Measurements from ENCODE around the gene AIFM2.

AIFM2 gene

DNA sequence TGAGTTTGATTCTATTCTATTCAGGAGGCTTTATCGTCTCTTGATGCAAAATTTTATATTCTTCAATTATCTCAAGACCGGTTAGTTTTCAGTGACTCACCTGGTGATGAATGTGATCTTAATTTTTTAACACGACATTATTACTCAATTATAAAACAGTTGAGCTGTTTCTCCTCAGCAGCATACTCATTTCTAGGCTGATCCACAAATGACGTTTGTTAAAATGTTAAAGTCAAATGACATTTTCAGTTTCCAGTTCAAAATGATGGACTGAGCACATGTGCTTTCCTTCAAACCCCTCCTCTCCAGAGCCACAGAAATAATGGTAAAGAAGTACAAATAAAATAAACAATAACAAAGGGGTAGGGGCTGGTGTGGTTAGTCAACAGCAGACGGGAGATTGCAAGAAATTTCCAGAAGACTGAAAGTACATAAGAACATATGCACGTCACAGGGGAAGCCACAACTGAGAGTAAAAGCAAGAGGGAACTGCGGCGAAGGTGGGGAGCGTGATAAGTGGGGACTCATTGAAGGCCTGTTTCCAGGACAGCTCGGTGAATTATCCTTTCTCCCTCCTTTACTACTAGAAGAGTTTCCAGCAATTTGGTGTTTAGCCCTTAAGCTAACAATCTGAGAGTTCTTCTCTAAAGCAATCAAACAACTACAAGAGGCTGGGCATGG lies 69.1 kb downstream of the AIFM2 start:
- CTCF ChIA-PET: interaction anchor here (0.6 kb wide), 1 partner anchor 159 kb away, joined by 3 read pairs; no protein-coding TSS in a partner anchor
- TF ChIP-seq ARNT (IDR thresholded peaks at IDR 0.05) (no peak), NFRKB (IDR thresholded peaks at IDR 0.05) (no peak), TARDBP (IDR thresholded peaks at IDR 0.05) (no peak), LEF1 (IDR thresholded peaks at IDR 0.05; ENCODE audit: borderline replicate concordance) (no peak), ZNF384 (IDR thresholded peaks at IDR 0.05) (no peak), FOXM1 (IDR thresholded peaks at IDR 0.05; ENCODE audit: borderline replicate concordance) (no peak), SP1 (IDR thresholded peaks at IDR 0.05) (no peak), L3MBTL2 (conservative IDR thresholded peaks at IDR 0.05) (no peak)
- no peak for DNase-seq (ENCODE audit: extremely low spot score)
- POLR2A ChIA-PET: interaction anchor here (2.5 kb wide), 1 partner anchor 11 kb away, joined by 7 read pairs; the partner anchor contains the start of gene MACROH2A2

All from HEK293T (cell line).